CD14-positive monocyte (primary cell): Measurements from ENCODE around the gene ZDHHC9. TPM values are rescaled to one million over a fixed set of nuclear protein-coding genes. Genes with fewer than 3 reads are reported as not detected.
A peak's percentile ranks its signal among the peaks of the same experiment; 100 is the strongest.

ENCODE experiments used
- DNase-seq, 3 donors: peaks; one replicate each; pipeline ENCODE4 v3.0.0-alpha.2; 2011 to 2022
- H2AFZ ChIP-seq: 2 replicates; pipeline ENCODE4 v1.6.0; 2012; ENCODE audit warnings: mild to moderate bottlenecking, low read depth, low read length, inconsistent platforms; ENCODE audit not compliant: insufficient read depth, poor library complexity, severe bottlenecking
- H3K27ac ChIP-seq, 2 donors: 1 replicate in 1 of 2; 2 replicates in 1 of 2; pipeline ENCODE4 v1.5.1; 2012 to 2013; ENCODE audit warnings: low read length in 2 of 2, control low read depth in 1 of 2, inconsistent platforms in 1 of 2, low read depth in 1 of 2, mild to moderate bottlenecking in 1 of 2
- H3K27me3 ChIP-seq, 2 donors: one replicate each; pipeline versions ENCODE4 v1.6.0 to v1.6.1; 2011 to 2013; ENCODE audit warnings: low read length in 2 of 2; ENCODE audit not compliant: control insufficient read depth in 2 of 2, insufficient read depth in 2 of 2
- H3K36me3 ChIP-seq, 2 donors: replicated peaks in 1 of 2; 1 replicate in 1 of 2; 2 replicates in 1 of 2; pipeline versions ENCODE4 v1.5.1 to v1.6.1; 2012 to 2013; ENCODE audit warnings: low read length in 2 of 2, control low read depth in 1 of 2, inconsistent platforms in 1 of 2, mild to moderate bottlenecking in 1 of 2; ENCODE audit not compliant: insufficient read depth in 2 of 2, control insufficient read depth in 1 of 2
- H3K4me1 ChIP-seq, 2 donors: 1 replicate in 1 of 2; 2 replicates in 1 of 2; pipeline versions ENCODE4 v1.5.1 to v1.6.1; 2012 to 2013; ENCODE audit warnings: low read length in 2 of 2, control low read depth in 1 of 2, inconsistent platforms in 1 of 2, mild to moderate bottlenecking in 1 of 2, moderate library complexity in 1 of 2; ENCODE audit not compliant: insufficient read depth in 2 of 2, control insufficient read depth in 1 of 2
- H3K4me2 ChIP-seq: replicated peaks from 2 replicates; pipeline ENCODE3; 2012; ENCODE audit warnings: low read length, moderate library complexity, mild to moderate bottlenecking; ENCODE audit not compliant: poor library complexity, severe bottlenecking; ENCODE audit errors: extremely low read depth
- H3K4me3 ChIP-seq, 3 experiments: fragments of 200-600 bp in 1 of 3; sonication (generic) in 1 of 3; replicated peaks in 1 of 3; 1 replicate in 2 of 3; 2 replicates in 1 of 3; pipeline ENCODE4 v1.5.1; 2011 to 2013; ENCODE audit warnings: low read length in 3 of 3, mild to moderate bottlenecking in 3 of 3, control low read depth in 2 of 3, low read depth in 2 of 3, inconsistent platforms in 1 of 3, moderate library complexity in 1 of 3
- H3K79me2 ChIP-seq: 2 replicates; pipeline ENCODE4 v1.6.0; 2012; ENCODE audit warnings: mild to moderate bottlenecking, control low read depth, inconsistent platforms, low read length, moderate library complexity; ENCODE audit not compliant: insufficient read depth
- H3K9ac ChIP-seq: 2 replicates; pipeline ENCODE4 v1.6.0; 2017; ENCODE audit warnings: low read length, mild to moderate bottlenecking; ENCODE audit not compliant: insufficient read depth, poor library complexity, severe bottlenecking
- H3K9me3 ChIP-seq, 2 donors: replicated peaks in 1 of 2; 1 replicate in 1 of 2; 2 replicates in 1 of 2; pipeline versions ENCODE4 v1.5.1 to v1.6.1; 2012 to 2013; ENCODE audit warnings: low read length in 2 of 2, control low read depth in 1 of 2; ENCODE audit not compliant: control insufficient read depth in 1 of 2, insufficient read depth in 1 of 2
- H4K20me1 ChIP-seq: 2 replicates; pipeline ENCODE4 v1.6.0; 2012; ENCODE audit warnings: mild to moderate bottlenecking, low read length, control low read depth, moderate library complexity; ENCODE audit not compliant: insufficient read depth
- H3K27ac Mint-ChIP-seq, 7 donors: one replicate each; pipeline ENCODE4 v1.8.0; 2020; ENCODE audit warnings: mild to moderate bottlenecking in 7 of 7, mixed read lengths in 7 of 7, moderate library complexity in 6 of 7, inconsistent platforms in 2 of 7
- H3K27me3 Mint-ChIP-seq, 3 donors: one replicate each; pipeline ENCODE4 v1.8.0; 2021 to 2022; ENCODE audit warnings: low read depth in 3 of 3, mild to moderate bottlenecking in 3 of 3, mixed read lengths in 3 of 3, moderate library complexity in 3 of 3, inconsistent platforms in 1 of 3
- H3K36me3 Mint-ChIP-seq, 2 donors: one replicate each; pipeline ENCODE4 v1.8.0; 2020; ENCODE audit warnings: mixed read lengths in 2 of 2, inconsistent platforms in 1 of 2, mild to moderate bottlenecking in 1 of 2
- H3K4me1 Mint-ChIP-seq: one replicate; pipeline ENCODE4 v1.8.0; 2020; ENCODE audit warnings: mild to moderate bottlenecking, mixed read lengths
- H3K4me3 Mint-ChIP-seq, 2 donors: one replicate each; pipeline ENCODE4 v1.8.0; 2020; ENCODE audit warnings: mild to moderate bottlenecking in 2 of 2, mixed read lengths in 2 of 2, moderate library complexity in 1 of 2
- H3K9me3 Mint-ChIP-seq, 7 donors: one replicate each; pipeline ENCODE4 v1.8.0; 2020 to 2022; ENCODE audit warnings: mixed read lengths in 7 of 7, mild to moderate bottlenecking in 6 of 7, moderate library complexity in 6 of 7, inconsistent platforms in 2 of 7
- CTCF ChIP-seq: fragments of 200-600 bp; IDR thresholded peaks from one replicate; pipeline ENCODE4 v1.8.0; 2022; ENCODE audit warnings: antibody characterized with exemption, mild to moderate bottlenecking
- WGBS: methylation state at CpG from one replicate; pipeline ENCODE4 v1.1.5; 2013; ENCODE audit warnings: missing lambda C conversion rate; ENCODE audit not compliant: insufficient coverage; 5-methylcytosine and 5-hydroxymethylcytosine counted together
- intact Hi-C, 2 donors: fragments of 100-400 bp; cut with micrococcal nuclease; formaldehyde crosslinking; loops; one replicate each; pipeline versions ENCODE4 v1.15.0 to v1.15.1; 2023
- polyA plus RNA-seq, 3 donors: library from polyadenylated mRNA; depleted of rRNA in 1 of 3; unstranded in 2 of 3; stranded (reverse) in 1 of 3; fragments of 300-500 nt in 2 of 3; fragments of >200 nt in 1 of 3; fragmentation: Illumina TruSeq in 2 of 3; gene quantifications; 1 replicate in 2 of 3; 2 replicates in 1 of 3; pipeline ENCODE4 v1.2.3, GENCODE V29; 2012 to 2021

The ZDHHC9 gene
- polyA plus RNA-seq, 3 donors, result 1.5 to 2.8 (median 2.7) TPM

- H3K4me1 ChIP-seq, result peaks cover 67 to 88% of the 10 kb centered on the region in 2 donors
- Mint-ChIP-seq H3K4me3 (peak overlapping the region in 1 of 2 donors; percentile 27), H3K27me3 (peaks cover 0 to 9% (median 0%) of the 10 kb centered on the region in 3 donors), H3K4me1 (peaks cover 83% of the 10 kb centered on the region), H3K36me3 (no peaks in the 10 kb centered on the region), H3K27ac (peak overlapping the region in 6 of 7 donors; percentile 50 to 81 (median 66)), H3K9me3 (peaks cover 0 to 2% (median 0%) of the 10 kb centered on the region in 7 donors)
- no peak overlapping the region for H2AFZ ChIP-seq
- no peak for TF ChIP-seq CTCF
- H3K79me2 ChIP-seq, result no peaks in the 10 kb centered on the region
- 80% methylated on average over 4 of the region's 18 CpGs for WGBS
- H4K20me1 ChIP-seq, result no peaks in the 10 kb centered on the region
- H3K27ac ChIP-seq, result peak overlapping the region in 1 of 2 donors; percentile 20
- no peak overlapping the region for H3K4me3 ChIP-seq
- H3K9me3 ChIP-seq, result no peaks in the 10 kb centered on the region
- no peak overlapping the region for H3K9ac ChIP-seq
- intact Hi-C loops, result loop anchor here in 1 of 2 donors (5.0 to 10.0 kb wide), 2 partner anchors 51 to 81 kb away; no protein-coding TSS in a partner anchor
- H3K27me3 ChIP-seq, result no peaks in the 10 kb centered on the region
- no peak overlapping the region for H3K4me2 ChIP-seq
- no peaks in the 10 kb centered on the region for H3K36me3 ChIP-seq
- no peak for DNase-seq
These were observed 87.7 kb downstream of the ZDHHC9 start for GRCh38 chrX:129755779-129756650.

- Histone ChIP-seq H3K9ac (no peak overlapping the region), H3K4me1 (peaks cover 56 to 87% of the 10 kb centered on the region in 2 donors), H4K20me1 (no peaks in the 10 kb centered on the region), H3K27me3 (no peaks in the 10 kb centered on the region), H3K4me3 (peak overlapping the region in 1 of 3 experiments; percentile 41), H3K79me2 (no peaks in the 10 kb centered on the region), H3K27ac (no peak overlapping the region), H2AFZ (peak overlapping the region; percentile 47), H3K9me3 (no peaks in the 10 kb centered on the region), H3K4me2 (peak overlapping the region; percentile 56), H3K36me3 (no peaks in the 10 kb centered on the region)
- TF ChIP-seq CTCF, result peak; percentile 61
- DNase-seq, result peak in 1 of 3 donors; percentile 46
- Mint-ChIP-seq H3K27me3 (peaks cover 0 to 5% (median 0%) of the 10 kb centered on the region in 3 donors), H3K4me3 (peak overlapping the region; percentile 72 to 76), H3K27ac (peak overlapping the region; percentile 4 to 73 (median 58)), H3K4me1 (peaks cover 84% of the 10 kb centered on the region), H3K9me3 (peaks cover 0 to 2% (median 0%) of the 10 kb centered on the region in 7 donors), H3K36me3 (no peaks in the 10 kb centered on the region)
- WGBS, result 19% methylated on average over 10 of the region's 22 CpGs
- intact Hi-C loops, result loop anchor here in 1 of 2 donors (5.0 to 10.0 kb wide), 2 partner anchors 53 to 80 kb away; no protein-coding TSS in a partner anchor
These were observed 89.3 kb downstream of the ZDHHC9 start for GRCh38 chrX:129754056-129755024.
